ENCODE results near the gene TIMM17B.

TIMM17B gene

DNA sequence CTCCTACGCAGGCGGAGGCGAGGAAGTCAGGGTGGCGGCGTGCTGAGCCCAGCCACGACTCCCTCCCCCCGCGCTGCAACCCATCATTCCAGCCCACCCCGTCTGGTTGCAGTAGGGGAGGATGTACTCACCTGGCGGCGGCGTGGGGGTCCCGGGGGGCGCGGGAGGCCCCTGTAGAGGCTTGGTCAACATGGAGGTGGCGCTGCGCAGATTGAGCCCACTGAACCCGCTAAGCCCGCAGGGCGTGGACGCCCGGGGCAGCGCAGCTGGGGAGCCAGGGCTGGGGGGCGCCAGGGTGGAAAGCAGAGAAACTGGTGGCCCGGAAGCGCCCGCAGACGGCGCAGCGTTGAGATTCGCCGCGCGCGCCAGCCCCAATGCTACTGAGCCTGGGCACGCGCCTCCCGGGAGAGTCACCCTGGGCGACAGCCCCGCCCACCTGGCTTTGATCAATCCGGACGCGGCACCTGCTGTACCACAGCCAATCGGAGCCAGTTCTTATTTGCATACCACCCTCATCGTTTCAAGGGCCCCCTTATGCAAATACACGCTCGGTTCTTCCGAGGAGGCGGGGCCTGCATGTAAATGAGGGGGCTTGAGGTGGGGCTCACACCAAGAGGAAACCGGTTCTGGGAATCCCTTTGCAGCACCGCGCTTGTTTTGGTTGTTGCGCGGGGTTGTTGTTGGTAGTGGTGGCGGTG, 21.2 kb upstream of the TIMM17B start, which contains the start of gene PIM2:
Gene PIM2, minus strand, starts transcription at position 382 of the 698 bp plus-strand sequence. Its CDS starts 190 bp downstream, at position 192.
- DNase-seq (ENCODE audit: low read depth, low spot score): peak; percentile 77

DNA sequence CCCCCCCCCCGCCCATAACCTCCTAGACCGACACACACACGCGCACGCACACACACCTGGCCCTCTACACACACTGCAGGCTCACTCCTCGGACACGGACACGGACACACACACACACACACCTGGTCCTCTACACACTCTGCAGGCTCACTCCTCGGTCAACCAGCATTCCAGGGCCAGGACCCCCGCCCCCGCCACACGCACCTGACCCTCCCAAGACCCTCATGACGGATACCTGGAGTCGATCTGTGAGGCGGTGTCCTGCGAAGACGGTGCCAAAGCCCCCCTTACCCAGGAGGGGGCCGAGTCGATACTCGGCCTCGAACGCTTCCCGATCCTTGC, 20.7 kb upstream of the TIMM17B start:
- DNase-seq (ENCODE audit: low read depth, low spot score): no peak

DNA sequence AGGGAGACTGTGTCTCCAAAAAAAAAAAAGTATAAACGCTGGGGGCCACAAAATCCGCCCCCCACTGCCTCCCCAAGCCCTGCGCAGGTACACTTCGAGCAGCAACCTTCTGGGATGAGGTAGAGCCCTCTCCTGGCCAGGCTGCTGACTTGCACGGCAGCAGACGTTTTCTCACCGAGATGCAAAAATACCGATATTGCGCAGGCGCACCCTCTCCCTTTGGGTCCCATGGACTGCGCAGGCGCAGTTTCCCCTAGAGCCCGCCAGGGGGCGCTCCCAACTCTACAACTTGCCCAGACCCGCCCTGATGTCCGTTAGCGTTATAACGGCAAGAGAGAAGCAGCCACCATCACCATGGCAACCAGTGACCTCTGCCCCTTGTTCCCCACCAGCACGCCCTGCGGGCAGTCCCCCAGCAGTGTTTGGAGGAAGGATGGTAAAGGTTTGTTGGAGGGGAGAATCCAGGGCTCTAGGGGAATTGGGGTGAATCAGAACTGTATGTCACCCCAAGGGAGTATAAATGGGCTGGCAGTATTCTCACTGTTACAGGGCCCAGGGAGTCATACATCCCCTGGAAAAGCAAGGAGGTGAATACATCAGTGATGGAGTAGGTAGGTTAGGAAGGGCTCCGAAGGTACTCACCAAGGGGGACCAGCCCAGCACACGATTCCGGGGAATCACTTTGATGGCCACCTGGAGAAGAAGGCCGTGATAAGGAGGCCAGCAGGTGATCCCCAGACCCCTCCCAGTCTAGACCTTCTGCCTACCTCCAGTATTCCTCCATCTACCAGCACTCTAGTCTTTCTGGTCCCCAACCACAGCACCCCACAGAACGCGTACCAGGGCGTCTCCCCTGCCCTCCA, 19.8 kb upstream of the TIMM17B start:
- DNase-seq (ENCODE audit: low read depth, low spot score): peak; percentile 54

DNA sequence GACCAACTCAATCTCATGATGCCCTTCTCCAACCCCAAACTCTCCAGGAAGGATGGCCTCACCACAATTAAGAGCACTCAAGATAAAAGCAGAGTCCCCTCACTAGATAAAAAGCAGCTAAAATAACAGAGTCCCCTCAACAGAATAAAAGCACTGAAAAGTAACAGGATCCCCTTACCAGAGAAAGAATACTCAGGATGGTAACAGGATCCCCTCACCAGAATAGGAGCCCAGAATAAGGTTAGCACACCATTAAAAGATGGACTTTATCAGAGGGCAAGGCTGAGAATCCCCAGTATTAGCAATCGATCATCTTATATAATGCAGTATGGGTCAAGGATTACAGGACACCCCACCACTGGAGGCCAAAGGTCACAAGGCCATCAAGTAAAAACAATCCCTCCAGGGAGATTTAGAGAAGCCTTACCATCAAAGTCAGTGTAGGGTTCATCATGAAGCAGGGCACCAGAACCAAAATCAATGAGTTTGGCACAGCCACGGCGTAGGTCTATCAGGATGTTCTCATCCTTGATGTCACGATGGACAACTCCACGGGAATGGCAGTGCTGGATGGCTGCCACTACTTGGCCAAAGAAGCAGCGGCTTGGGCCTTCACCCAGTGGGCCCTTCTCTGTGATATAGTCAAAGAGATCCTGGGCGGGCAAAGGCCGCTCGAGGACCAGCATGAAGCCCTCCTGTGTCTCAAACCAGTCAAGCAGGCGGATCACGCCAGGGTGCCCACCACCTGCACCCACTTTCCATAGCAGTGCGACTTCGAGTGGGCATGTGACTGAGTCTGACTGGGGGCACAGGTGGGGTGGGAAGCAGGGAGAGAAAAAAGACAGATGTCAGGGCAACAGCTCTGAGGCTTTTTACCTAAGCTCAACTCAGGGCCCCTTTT, 17.3 kb upstream of the TIMM17B start:
- no peak for DNase-seq (ENCODE audit: low read depth, low spot score)

DNA sequence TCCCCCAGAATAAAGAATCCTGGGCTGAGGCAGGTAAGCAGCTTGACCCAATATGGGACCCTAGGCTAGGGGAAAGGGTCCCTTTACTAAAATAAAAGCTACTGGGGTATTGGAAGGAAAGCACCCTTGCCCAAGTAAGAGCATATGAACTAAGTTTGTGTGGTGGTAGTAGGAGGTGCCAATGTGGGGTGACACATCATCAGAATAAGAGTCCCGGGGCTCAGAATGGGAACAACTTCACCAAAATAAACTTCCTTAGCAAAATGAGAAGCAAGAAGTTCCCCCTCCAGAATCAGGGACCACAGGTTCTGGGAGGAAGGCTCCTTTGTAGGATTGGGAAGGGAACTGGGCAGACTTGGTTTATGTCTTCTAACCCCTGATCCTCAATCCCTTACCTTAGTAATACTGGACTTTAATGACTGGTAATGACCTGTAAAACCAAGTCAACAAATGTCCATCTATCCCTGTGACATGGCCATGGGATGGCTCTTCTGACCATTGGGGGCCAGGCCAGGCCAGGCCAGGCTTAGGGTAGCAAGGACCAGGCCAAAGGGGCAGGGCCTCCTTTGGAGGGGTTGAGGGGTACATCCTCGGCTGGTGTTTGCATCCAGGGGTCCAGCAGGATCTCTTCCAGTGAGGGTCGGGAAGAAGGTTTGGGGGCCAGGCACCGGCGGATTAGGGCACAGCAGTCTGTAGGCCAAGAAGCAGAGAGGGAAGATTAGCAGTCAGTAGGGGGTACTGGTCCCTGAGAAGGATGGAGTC, 16.2 kb upstream of the TIMM17B start:
- no peak for DNase-seq (ENCODE audit: low read depth, low spot score)

DNA sequence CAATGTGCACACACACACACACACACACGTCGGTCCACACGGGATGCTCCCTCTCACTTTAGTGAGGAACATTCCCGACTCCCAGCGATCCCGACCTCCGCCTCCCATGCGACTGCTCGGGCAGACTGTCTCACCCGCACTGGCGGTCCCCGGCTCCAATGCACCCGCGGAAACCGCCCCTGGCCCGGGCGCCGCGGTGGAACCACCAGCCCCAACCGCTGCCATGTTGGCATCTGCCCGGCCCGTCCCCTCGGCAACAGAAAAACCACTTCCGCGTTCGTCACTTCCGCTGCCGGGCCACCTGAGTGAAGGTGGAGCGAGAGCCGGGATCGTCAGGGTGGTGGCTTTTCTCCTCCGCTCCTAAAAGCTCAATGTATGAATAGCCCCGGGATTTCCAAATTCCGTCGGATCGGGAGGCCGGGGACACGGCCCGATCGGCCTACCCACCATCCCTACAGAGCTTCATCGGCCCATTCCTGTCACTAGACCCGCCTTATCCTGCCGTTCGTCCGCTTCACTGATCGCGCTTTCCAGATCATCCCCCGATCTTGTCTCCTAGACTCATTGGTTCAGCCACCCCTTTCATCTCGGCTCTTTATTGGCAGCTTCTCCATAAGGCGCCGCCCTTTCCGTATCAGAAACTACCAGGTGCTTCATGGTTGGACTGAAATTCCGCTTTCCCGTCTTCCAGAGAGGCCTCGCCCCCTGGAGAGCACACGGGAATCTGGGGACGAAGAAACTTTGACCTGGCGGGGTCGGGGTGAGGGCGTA, 14.0 kb upstream of the TIMM17B start, which contains the start of gene SLC35A2:
Gene SLC35A2, minus strand, starts transcription at position 235 of the 771 bp plus-strand sequence. Its CDS starts 10 bp downstream, at position 225.
- peak; percentile 70 for DNase-seq (ENCODE audit: low read depth, low spot score)

DNA sequence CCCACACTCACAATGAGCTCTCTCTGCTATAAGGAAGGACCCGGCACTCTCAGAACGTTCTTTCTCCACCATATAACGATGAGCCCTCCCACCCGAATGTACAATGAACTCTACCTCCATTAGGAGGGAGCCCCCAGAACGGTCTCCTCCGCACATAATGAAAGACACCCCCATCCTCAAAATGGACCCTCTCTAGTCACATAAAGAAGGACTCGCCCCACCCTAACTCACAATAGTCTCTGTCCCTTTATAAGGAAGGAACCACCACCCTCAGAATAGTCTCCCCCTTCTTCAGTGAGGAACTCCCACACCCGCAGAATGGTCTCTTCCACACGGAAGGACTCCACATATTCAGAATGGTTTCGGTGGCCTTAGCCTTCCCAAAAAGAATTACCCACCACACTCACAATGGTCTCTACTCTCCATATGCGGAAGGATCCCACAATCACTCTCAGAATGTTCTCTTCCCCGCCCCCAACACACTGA, 13.4 kb upstream of the TIMM17B start:
- no peak for DNase-seq (ENCODE audit: low read depth, low spot score)

DNA sequence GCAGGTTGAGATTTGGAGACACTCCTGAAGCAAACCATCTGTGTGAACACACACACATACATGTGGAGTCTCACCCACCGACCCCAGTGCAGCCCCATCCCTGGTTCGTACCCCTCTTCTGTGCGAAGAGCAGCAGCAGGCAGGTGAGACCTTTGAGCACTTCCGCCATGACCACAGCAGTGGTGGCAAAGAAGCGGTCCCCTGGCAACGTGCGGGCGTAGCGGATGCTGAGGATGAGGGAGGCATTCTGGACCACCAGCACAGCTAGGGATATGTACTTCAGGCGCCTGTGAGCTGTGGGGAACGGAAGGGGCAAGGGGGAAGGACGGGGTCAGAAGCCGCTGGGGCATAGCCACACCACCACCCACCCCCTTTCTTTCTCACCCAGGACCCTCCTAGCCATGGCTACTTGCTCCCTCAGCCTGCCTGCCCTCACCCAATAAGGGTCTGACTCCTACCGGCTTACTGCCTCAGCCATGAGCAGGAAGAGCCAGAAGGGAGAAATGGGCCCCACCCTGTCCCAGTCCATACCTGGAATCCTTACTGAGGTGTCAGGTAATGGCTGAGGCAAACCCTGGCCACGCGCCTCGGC, 12.2 kb upstream of the TIMM17B start:
- no peak for DNase-seq (ENCODE audit: low read depth, low spot score)

DNA sequence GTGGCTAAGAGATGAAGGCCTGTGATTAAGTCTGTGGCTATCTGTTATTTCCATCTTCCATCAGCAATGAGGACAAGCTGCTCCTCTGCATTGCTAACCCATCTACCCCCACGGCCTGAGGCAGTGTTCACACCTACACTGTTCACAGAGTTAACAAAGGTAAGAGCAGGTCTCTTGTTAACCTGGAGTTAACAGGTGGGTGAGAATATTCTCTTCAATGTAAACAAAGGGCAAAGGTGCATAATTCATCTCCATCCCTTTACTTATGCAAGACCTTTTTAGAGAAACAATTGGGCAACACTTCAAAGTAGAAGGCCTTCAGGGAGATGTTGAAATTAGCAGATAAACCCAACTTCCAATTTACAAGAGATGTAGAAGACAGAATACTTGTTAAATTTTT, 11.0 kb upstream of the TIMM17B start:
- no peak for DNase-seq (ENCODE audit: low read depth, low spot score)

DNA sequence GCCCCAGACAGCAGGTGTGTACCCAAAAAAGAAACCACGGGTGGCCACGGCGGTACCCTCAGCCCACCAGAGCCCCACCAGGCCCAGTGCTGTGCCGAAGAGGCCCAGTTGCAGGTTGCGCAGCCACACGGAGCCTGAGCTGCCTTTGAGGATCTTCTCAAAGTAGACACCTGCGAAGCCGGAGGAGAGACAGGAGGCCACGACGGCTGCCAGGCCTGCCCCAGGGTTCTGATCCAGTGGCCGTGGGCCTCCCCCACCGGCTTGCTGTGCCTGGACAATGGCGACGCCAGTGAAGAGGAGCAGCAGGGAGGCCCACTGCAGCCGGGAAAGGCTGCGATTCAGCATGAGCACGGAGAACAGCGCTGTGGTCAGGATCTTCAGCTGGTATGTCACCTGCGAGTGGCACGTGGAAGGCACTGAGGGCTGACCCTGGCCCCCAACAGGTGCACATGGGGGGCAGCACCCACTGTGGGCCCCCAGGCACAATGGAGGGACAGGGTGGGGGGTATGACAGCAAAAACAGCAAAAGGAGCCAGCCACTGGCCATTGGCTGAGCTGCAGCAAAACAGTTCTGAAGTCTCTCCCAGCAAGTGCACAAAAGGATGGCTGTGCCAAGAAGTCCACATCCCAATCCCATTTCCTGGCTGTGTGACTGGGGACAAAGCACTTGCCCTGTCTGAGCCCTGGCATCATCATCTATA, 7.7 kb upstream of the TIMM17B start:
- DNase-seq (ENCODE audit: low read depth, low spot score): no peak

DNA sequence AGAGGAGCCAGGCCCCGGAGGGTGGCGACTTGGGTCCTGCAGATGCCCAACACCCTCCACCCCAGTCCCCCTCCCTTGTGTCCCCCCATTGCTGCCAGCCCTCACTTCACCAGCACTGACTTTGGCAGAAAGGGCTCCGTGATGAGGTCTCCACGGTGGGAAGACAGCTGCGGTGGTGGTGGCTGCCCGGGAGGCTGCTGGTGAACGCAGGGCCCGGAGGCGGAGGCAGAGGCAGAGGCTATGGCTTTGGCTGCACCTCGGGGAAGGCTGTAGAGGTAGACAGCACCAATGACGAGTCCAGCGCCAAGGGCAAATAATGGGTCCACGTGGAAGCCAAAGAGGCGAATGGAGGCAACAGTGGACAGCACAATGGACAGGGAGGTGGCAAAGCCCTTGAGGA, 7.1 kb upstream of the TIMM17B start:
- DNase-seq (ENCODE audit: low read depth, low spot score): no peak

DNA sequence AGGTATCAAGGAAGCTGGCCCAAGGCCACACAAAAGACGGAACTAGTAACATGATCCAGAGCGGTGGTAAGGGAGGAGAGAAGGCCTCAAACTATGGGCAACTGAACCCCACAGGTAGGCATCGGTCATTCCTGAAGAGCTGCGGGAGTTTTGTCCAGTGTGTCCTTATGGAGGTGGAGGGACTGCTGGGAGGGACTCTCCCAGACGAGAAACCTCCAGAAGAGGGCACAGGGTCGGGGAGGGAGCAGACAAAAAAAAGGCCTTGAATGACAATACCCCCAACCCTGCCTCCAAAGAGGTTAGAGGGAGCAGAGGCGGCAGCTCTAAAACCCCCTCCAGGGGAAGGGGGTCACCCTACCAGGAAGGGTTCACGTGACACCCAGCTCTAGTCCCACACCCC, 6.6 kb upstream of the TIMM17B start:
- no peak for DNase-seq (ENCODE audit: low read depth, low spot score)

DNA sequence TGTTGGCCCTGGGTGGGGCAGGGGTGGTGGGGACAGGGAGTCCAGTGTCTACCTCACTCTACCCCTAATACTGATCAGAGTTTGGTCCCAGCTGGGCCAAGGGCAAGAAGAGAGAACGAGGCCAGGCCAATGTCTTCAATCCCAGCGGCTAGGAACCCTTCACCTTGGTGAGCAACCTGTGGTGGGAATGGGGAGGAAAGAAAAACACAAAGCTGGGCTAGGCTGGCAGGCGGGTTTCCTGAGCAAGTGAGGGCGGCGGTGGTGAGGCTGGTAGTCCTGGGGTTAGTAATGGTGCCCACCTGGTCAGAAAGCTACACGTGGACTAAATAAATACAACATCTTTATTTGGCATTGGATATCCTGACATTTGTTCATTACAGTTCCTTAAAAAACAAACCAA, 5.7 kb upstream of the TIMM17B start:
- no peak for DNase-seq (ENCODE audit: low read depth, low spot score)

DNA sequence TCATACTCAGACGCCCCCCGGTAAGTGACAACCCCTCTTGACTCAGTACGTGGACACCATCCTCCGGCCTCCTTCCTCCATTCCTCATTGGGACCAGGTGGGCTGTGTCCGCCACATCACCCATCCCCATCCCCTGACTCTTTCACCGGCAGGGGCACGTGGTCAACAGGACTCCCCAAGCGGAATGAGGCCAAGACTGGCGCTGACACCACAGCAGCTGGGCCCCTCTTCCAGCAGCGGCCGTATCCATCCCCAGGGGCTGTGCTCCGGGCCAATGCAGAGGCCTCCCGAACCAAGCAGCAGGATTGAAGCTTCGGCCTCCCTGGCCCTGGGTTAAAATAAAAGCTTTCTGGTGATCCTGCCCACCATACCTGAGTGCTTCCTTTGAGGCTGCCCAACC, 5.2 kb upstream of the TIMM17B start:
- DNase-seq (ENCODE audit: low read depth, low spot score): no peak

DNA sequence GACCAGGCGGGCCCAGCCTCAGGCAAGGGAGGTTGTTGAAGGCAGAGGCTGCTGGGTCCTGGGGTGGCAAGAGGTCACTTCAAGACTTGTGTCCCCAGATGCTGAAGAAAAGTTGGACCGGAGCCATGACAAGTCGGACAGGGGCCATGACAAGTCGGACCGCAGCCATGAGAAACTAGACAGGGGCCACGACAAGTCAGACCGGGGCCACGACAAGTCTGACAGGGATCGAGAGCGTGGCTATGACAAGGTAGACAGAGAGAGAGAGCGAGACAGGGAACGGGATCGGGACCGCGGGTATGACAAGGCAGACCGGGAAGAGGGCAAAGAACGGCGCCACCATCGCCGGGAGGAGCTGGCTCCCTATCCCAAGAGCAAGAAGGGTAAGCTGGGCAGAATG, 4.6 kb upstream of the TIMM17B start:
- no peak for DNase-seq (ENCODE audit: low read depth, low spot score)

DNA sequence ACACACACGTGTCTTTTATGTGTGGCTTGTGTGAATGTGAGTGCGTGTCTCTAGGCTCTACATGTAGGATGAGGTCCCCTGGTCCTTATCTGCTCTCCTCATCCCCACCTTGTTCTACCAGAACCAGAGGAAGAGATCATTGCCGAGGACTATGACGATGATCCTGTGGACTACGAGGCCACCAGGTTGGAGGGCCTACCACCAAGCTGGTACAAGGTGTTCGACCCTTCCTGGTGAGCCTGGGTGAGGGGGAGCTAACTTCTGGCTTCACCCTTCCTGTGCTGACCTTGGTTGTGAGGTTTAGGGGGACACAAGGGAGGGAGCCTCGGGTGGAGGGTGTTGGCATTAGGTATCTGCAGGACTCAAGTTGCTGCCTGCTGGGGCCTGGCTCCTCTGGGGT, 3.5 kb upstream of the TIMM17B start:
- DNase-seq (ENCODE audit: low read depth, low spot score): no peak

DNA sequence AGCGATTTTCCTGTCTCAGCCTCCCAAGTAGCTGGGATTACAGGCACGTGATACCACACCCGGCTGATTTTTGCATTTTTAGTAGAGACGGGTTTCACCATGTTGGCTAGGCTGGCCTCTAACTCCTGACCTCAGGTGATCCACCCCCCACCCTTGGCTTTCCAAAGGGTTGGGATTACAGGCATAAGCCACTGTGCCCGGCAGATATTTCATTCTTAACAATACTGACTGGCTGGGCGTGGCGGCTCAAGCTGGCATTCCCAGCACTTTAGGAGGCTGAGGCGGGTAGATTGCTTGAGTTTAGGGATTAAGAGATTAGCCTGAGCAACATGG, 1.5 kb upstream of the TIMM17B start:
- DNase-seq (ENCODE audit: low read depth, low spot score): no peak

DNA sequence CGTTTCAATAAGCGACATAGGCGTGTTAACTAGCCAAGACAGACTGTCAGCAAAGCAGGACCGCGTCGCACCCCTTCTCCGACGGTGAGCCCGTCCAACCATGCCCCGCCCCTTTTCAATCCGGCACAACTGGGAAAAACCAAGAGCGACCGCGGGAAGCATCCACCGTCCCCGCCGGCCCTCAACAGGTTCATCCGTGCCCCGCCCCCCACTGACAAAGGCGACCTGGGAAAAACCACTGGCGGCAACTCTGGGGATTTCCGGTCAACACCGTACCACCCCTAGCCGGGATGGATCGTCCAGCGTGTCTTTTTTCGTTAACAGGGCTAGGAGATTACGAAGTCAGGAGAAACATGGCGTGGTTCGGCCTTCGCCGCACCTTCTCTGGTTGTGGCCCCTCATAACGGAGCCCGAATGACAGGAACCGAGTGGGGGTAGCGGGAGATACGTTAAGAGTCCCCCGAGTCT, 377 bp downstream of the TIMM17B start:
- DNase-seq (ENCODE audit: low read depth, low spot score): no peak

DNA sequence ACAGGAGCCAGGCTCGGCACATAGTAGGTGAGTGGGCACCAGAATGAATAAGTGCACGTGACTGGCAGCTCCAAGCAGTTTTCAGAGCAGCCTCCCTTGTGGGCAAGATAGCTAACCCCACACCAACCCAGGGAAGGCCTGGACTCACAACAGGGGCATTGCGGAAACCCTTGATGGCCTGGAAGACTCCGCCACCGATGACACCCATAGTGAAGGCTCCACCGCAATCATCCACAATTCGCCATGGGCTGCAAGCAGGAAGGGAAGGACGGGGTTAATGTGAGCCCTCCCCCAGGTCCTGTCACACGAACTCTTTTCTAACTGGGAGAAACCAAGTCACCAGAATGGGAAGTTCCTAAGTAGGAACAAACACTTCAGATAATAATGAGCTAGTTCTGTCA, 957 bp downstream of the TIMM17B start:
- DNase-seq (ENCODE audit: low read depth, low spot score): no peak

Measured in activated naive CD8-positive, alpha-beta T cell treated with anti-CD3 and anti-CD28 coated beads, Interleukin-2, amount 50 U/mL, for 16 hours (primary cell).